HepG2 (cell line): Measurements from ENCODE around the gene RHBDL1.
"Not testable (repeated sequence)": the region's sequence is repeated elsewhere in the genome, so short reads cannot be mapped to it uniquely, and the experiment has no call there.

ENCODE experiments used
- ARID5B ChIP-seq: IDR thresholded peaks from 2 replicates; pipeline ENCODE4 v1.4.0; 2020; ENCODE audit warnings: mild to moderate bottlenecking, missing genetic modification reagents
- CENPT ChIP-seq: sonication (generic); formaldehyde crosslinking; IDR thresholded peaks from 2 replicates; pipeline ENCODE4 v1.8.0; 2022; ENCODE audit warnings: low read depth, mild to moderate bottlenecking, moderate library complexity, missing genetic modification reagents
- CTCF ChIP-seq: sonication (generic); formaldehyde crosslinking; IDR thresholded peaks from 2 replicates; pipeline ENCODE4 v1.5.0; 2020; ENCODE audit warnings: mild to moderate bottlenecking, missing genetic modification reagents, moderate library complexity
- GATA4 ChIP-seq: sonication (generic); IDR thresholded peaks from 2 replicates; pipeline ENCODE4 v1.6.1; 2016; ENCODE audit warnings: antibody characterized with exemption, low read depth, borderline replicate concordance
- HIVEP1 ChIP-seq: sonication (generic); formaldehyde crosslinking; IDR thresholded peaks from 2 replicates; pipeline ENCODE4 v1.4.0; 2020; ENCODE audit warnings: mild to moderate bottlenecking, missing genetic modification reagents
- IRF1 ChIP-seq: sonication (generic); formaldehyde crosslinking; IDR thresholded peaks from 2 replicates; pipeline ENCODE4 v1.4.0; 2020; ENCODE audit warnings: low read depth, mild to moderate bottlenecking, missing genetic modification reagents
- NBN ChIP-seq: fragments of 450-650 bp; conservative IDR thresholded peaks from 2 replicates; pipeline ENCODE4 v1.6.1; 2017
- NR2F1 ChIP-seq, 2 experiments: fragments of 450-650 bp in 1 of 2; formaldehyde crosslinking in 1 of 2; IDR thresholded peaks; 2 replicates each; pipeline versions ENCODE4 v1.5.0 to v1.6.1; 2016 to 2020; ENCODE audit warnings: mild to moderate bottlenecking in 1 of 2, missing compliant biosample characterization in 1 of 2, missing genetic modification reagents in 1 of 2, moderate library complexity in 1 of 2
- SRF ChIP-seq: IDR thresholded peaks from 2 replicates; pipeline ENCODE4 v1.6.1; 2011; ENCODE audit warnings: mild to moderate bottlenecking, low read depth, low read length, moderate library complexity
- TARDBP ChIP-seq: sonication (generic); formaldehyde crosslinking; IDR thresholded peaks from 2 replicates; pipeline ENCODE4 v1.8.0; 2022; ENCODE audit warnings: mild to moderate bottlenecking, missing genetic modification reagents
- ZBTB38 ChIP-seq: sonication (generic); formaldehyde crosslinking; IDR thresholded peaks from 2 replicates; pipeline ENCODE4 v1.5.1; 2020; ENCODE audit warnings: mild to moderate bottlenecking, missing genetic modification reagents
- ZNF180 ChIP-seq: sonication (generic); formaldehyde crosslinking; IDR thresholded peaks from 2 replicates; pipeline ENCODE4 v1.4.0; 2020; ENCODE audit warnings: low read depth, missing genetic modification reagents, borderline replicate concordance

- TF ChIP-seq SRF; GATA4; ZNF180 (CRISPR knock-in tag); NR2F1 (CRISPR knock-in tag; IDR thresholded peaks at IDR 0.05); CTCF (CRISPR knock-in tag); NBN; ZBTB38 (CRISPR knock-in tag); CENPT (CRISPR knock-in tag); TARDBP (CRISPR knock-in tag); ARID5B (CRISPR knock-in tag); HIVEP1 (CRISPR knock-in tag); IRF1 (CRISPR knock-in tag): not testable (repeated sequence)
Observed at GRCh38 chr16:691242-691641, 15.8 kb downstream of the RHBDL1 start.
